IMR-90 (cell line): Measurements from ENCODE around the gene UBL7.

ENCODE experiments used
- BHLHE40 ChIP-seq: fragments of 150-350 bp; IDR thresholded peaks from 2 replicates; pipeline ENCODE4 v1.6.1; 2016; ENCODE audit warnings: mild to moderate bottlenecking, low read depth, low read length
- CEBPB ChIP-seq: IDR thresholded peaks from 2 replicates; pipeline ENCODE4 v1.6.1; 2012; ENCODE audit warnings: low read depth, low read length, improper control_type of control experiment
- CHD1 ChIP-seq: IDR thresholded peaks from 2 replicates; pipeline ENCODE4 v1.6.1; 2012; ENCODE audit warnings: low read depth, low read length, improper control_type of control experiment
- CTCF ChIP-seq: conservative IDR thresholded peaks from 2 replicates; pipeline ENCODE4 v1.5.1; 2012; ENCODE audit warnings: mild to moderate bottlenecking, low read depth, low read length, improper control_type of control experiment
- ELK1 ChIP-seq: fragments of 150-350 bp; IDR thresholded peaks from 2 replicates; pipeline ENCODE4 v1.6.1; 2016; ENCODE audit warnings: low read depth, mild to moderate bottlenecking, low read length, moderate library complexity, borderline replicate concordance
- MAZ ChIP-seq: IDR thresholded peaks from 2 replicates; pipeline ENCODE4 v1.6.1; 2012; ENCODE audit warnings: low read depth, mild to moderate bottlenecking, low read length, improper control_type of control experiment, moderate library complexity, borderline replicate concordance
- MXI1 ChIP-seq: IDR thresholded peaks from 2 replicates; pipeline ENCODE4 v1.6.1; 2012; ENCODE audit warnings: low read depth, mild to moderate bottlenecking, low read length, moderate library complexity, borderline replicate concordance
- NFE2L2 ChIP-seq: fragments of 150-350 bp; IDR thresholded peaks from 2 replicates; pipeline ENCODE4 v1.6.1; 2016; ENCODE audit warnings: low read depth, mild to moderate bottlenecking, low read length
- POLR2A ChIP-seq: IDR thresholded peaks from 2 replicates; pipeline ENCODE4 v1.6.1; 2012; ENCODE audit warnings: mild to moderate bottlenecking, low read depth, low read length
- RAD21 ChIP-seq: IDR thresholded peaks from 2 replicates; pipeline ENCODE4 v1.6.1; 2012; ENCODE audit warnings: low read length, improper control_type of control experiment
- RCOR1 ChIP-seq: IDR thresholded peaks from 2 replicates; pipeline ENCODE4 v1.6.1; 2012; ENCODE audit warnings: mild to moderate bottlenecking, low read length, improper control_type of control experiment; ENCODE audit not compliant: insufficient replicate concordance
- RFX5 ChIP-seq: IDR thresholded peaks from 2 replicates; pipeline ENCODE4 v1.8.0; 2012; ENCODE audit warnings: low read depth, mild to moderate bottlenecking, low read length, moderate library complexity
- SMC3 ChIP-seq: fragments of 150-350 bp; IDR thresholded peaks from 2 replicates; pipeline ENCODE4 v1.6.1; 2016; ENCODE audit warnings: low read depth, mild to moderate bottlenecking, antibody characterized with exemption, low read length, moderate library complexity
- TF ChIP-seq, protein P1 (sequence below): fragments of 150-350 bp; IDR thresholded peaks from 2 replicates; pipeline ENCODE4 v1.6.1; 2017; ENCODE audit warnings: mild to moderate bottlenecking, antibody characterized with exemption, low read length, low read depth

- TF ChIP-seq POLR2A (no peak), CTCF (no peak), RCOR1 (no peak), CEBPB (no peak), RAD21 (no peak), NFE2L2 (no peak), BHLHE40 (no peak), MXI1 (no peak), CHD1 (no peak), SMC3 (no peak), RFX5 (no peak), ELK1 (no peak), MAZ (no peak)
- TF ChIP-seq, protein P1, sequence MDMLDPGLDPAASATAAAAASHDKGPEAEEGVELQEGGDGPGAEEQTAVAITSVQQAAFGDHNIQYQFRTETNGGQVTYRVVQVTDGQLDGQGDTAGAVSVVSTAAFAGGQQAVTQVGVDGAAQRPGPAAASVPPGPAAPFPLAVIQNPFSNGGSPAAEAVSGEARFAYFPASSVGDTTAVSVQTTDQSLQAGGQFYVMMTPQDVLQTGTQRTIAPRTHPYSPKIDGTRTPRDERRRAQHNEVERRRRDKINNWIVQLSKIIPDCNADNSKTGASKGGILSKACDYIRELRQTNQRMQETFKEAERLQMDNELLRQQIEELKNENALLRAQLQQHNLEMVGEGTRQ: no peak
Measured at GRCh38 chr15:74490339-74490689, 29.4 kb upstream of the UBL7 start.
